HG03378 (cell line): ENCODE results near the gene MXRA7.
A peak's percentile ranks its signal among the peaks of the same experiment; 100 is the strongest.

ENCODE experiments used
- ATAC-seq: cut with Tn5 transposase; IDR thresholded peaks from one replicate; pipeline ENCODE4 v1.9.1; 2021; ENCODE audit warnings: mild to moderate bottlenecking, moderate library complexity; ENCODE audit not compliant: unreplicated experiment

MXRA7 gene

GRCh38 chr17:76681222-76682137 is 29.3 kb downstream of the MXRA7 start:
- ATAC-seq = no peak

GRCh38 chr17:76679239-76679638 is 31.5 kb downstream of the MXRA7 start:
- ATAC-seq = no peak

GRCh38 chr17:76678330-76678729 is 32.4 kb downstream of the MXRA7 start:
- no peak for ATAC-seq

GRCh38 chr17:76677406-76677805 is 33.4 kb downstream of the MXRA7 start:
- no peak for ATAC-seq

GRCh38 chr17:76676629-76677028 is 34.1 kb downstream of the MXRA7 start:
- ATAC-seq = no peak

GRCh38 chr17:76675648-76676047 is 35.1 kb downstream of the MXRA7 start:
- ATAC-seq = no peak

DNA sequence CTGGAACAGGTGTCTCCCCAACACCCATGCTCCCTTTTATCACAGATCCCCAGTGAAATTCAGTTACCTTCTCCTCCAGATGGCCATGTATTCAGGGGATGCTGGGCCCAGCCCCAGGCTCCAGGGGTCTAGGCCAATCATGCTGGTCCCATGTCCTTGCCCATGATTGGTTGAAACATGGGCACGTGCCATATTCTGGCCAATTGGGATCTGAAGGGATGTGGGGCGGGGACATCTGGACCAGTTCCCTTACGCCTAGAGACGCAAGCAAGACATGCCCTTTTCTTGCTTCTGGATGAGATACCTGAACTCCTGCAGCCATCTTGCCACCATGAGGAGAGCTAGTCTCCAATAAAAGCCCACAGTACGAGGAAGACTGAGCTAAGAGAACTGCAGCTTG is 36.2 kb downstream of the MXRA7 start:
- ATAC-seq = no peak

- ATAC-seq = no peak
Measured at GRCh38 chr17:76673729-76674128, 37.0 kb downstream of the MXRA7 start.

GRCh38 chr17:76672892-76673291 is 37.9 kb downstream of the MXRA7 start:
- no peak for ATAC-seq

GRCh38 chr17:76672270-76672851 is 38.4 kb downstream of the MXRA7 start:
- no peak for ATAC-seq

- ATAC-seq = no peak
Measured at GRCh38 chr17:76671912-76672262, 38.9 kb downstream of the MXRA7 start.

- ATAC-seq = peak; percentile 92
Measured at GRCh38 chr17:76671123-76671911, 39.4 kb downstream of the MXRA7 start.

DNA sequence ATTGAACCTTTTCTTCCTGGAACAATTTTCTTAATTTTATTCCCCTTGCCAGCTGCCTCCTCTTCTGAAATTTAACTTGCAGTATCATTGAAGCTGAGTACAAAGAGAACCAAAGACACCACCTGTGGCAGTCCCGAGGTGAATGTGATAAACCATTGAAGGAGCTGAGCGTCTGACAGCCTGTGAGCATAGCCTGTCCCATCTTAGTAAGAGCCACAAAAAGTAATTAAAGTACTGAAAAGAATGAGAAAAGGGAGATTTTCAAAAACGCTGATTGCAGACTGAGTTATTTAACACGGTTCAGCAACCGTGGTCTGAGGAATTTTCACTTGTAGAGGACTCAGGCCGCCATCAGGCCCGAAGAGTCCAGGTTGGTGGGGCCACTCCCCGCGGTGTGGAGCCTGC is 40.0 kb downstream of the MXRA7 start:
- ATAC-seq = no peak

DNA sequence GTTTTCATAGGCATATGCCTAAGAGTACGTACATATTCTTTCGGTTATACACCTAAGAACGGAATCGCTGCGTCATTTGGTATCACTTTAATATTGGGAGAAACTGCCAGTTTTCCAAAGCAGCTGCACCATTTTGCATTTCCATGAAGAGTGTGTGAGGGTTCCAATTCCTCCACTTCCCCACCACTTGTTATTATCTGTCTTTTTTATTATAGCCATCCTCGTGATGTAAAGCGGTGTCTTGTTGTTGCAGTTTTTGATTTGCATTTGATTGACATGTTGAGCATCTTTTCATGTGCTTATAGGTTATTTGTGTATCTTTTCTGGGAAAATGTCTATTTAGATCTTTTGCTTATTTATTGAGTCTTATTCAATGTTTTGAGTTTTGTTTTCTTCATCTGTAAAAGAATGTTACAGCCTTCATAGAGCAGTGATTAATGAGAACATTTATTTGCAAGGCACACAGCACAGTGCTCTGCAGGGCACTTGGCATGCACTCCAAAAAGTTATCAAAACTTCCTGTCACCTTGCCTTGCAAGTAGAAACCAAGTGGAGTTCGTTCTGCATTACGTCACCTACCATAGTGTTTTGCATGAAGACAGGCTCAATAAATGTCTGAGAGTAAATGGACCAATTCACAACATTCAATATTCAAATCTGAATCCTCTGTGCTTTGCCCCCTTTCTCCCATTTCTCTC is 40.6 kb downstream of the MXRA7 start:
- ATAC-seq = no peak

GRCh38 chr17:76667786-76668453 is 42.8 kb downstream of the MXRA7 start:
- no peak for ATAC-seq

- no peak for ATAC-seq
Measured at GRCh38 chr17:76667491-76667755, 43.3 kb downstream of the MXRA7 start.

DNA sequence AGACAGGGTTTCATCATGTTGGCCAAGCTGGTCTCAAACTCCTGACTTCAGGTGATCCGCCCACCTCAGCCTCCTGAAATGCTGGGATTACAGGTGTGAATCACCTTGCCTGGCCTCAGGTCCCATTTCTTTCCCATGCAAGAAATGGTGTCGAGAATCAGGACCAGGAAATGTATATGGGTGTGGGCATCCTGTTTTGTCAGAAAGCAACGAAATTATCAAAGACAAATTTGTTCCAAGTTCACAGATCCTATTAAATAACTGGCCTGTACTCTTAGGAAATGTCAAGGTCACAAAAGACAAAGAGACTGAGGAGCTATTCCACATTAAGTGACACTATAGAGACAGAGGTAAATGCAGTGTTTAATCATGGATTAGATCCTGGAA is 50.1 kb downstream of the MXRA7 start:
- no peak for ATAC-seq

DNA sequence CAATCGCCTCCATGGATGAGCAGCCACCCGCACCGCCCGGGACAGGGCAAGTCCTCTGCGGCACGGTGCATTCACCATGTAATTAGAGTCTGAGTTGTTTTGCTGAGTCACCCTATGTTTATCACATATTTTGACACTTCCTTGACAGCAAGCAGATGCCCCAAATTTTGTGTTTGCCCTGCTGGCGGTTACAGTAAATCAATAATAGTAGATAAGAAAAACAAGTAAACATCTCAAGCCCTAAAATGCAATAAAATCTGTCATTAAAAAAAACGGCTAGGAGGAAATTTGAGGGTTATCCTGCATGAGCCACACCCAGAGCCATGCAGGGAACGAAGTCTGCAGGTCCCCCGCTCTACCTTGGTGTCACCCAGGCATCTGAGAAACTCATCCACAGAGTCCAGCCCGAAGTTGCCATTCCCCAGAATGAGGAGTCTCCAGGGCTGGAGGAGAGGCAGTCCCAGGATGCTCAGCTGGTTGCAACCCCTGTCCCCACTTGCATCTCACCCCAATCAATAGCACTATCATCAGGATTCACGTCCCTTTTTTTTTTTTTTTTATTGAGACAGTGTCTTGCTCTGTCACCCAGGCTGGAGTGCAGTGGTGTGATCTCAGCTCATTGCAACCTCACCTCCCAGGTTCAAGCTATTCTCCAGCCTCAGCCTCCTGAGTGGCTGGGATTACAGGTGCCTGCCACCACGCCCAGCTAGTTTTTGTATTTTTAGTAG is 50.7 kb downstream of the MXRA7 start:
- no peak for ATAC-seq

DNA sequence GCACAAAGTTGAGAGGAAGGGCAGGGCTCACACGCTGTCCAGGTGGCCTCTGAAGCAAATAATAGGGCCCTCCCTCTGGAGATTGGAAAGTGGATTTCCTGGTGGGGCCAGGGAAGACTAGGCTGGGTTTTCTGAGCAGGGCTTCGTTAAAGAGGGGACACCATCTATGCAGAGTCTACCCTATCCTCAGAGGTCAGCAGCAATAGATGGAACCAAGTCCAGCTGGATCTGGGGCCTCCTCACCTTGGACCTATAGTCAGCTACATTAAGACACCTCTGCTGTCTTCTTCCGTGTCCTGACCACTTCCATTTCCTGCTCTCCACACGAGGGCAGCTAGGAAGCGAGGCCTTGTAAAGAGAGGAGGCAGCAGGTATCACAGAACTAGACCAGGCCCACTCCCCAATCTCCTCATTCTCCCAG is 52.5 kb downstream of the MXRA7 start:
- no peak for ATAC-seq
